Uterus (tissue), 4 donors: Measurements from ENCODE around the gene COL18A1. TPM values are rescaled to one million over a fixed set of nuclear protein-coding genes. Genes with fewer than 3 reads are reported as not detected.
"Not testable (repeated sequence)": the region's sequence is repeated elsewhere in the genome, so short reads cannot be mapped to it uniquely, and the experiment has no call there.

Experiments used
- DNase-seq, 2 donors: peaks; one replicate each; pipeline ENCODE4 v3.0.0-alpha.2; 2019 to 2020
- H3K27ac ChIP-seq, 2 donors: fragments of 200-600 bp; sonication (generic); 1 replicate in 1 of 2; 2 replicates in 1 of 2; pipeline ENCODE4 v1.5.1; 2016 to 2018
- H3K27me3 ChIP-seq, 2 donors: fragments of 200-600 bp; sonication (generic); one replicate each; pipeline ENCODE4 v1.5.1; 2018 to 2019; ENCODE audit warnings: control low read depth in 1 of 2
- H3K36me3 ChIP-seq, 2 donors: fragments of 200-600 bp; sonication (generic); one replicate each; pipeline ENCODE4 v1.5.1; 2019; ENCODE audit warnings: control low read depth in 1 of 2
- H3K4me1 ChIP-seq, 2 donors: fragments of 200-600 bp; sonication (generic); one replicate each; pipeline ENCODE4 v1.5.1; 2018 to 2019; ENCODE audit warnings: control low read depth in 1 of 2
- H3K4me3 ChIP-seq, 2 donors: fragments of 200-600 bp; sonication (generic); 1 replicate in 1 of 2; 2 replicates in 1 of 2; pipeline ENCODE4 v1.5.1; 2018 to 2019; ENCODE audit warnings: mild to moderate bottlenecking in 1 of 2
- H3K9me3 ChIP-seq, 2 donors: fragments of 200-600 bp; sonication (generic); one replicate each; pipeline ENCODE4 v1.5.1; 2019; ENCODE audit warnings: control low read depth in 1 of 2
- POLR2A ChIP-seq, 2 donors: fragments of 450-650 bp; IDR thresholded peaks; one replicate each; pipeline ENCODE4 v1.6.1; 2016; ENCODE audit warnings: antibody characterized with exemption in 2 of 2, mild to moderate bottlenecking in 1 of 2, moderate library complexity in 1 of 2
- intact Hi-C: fragments of 100-400 bp; cut with DNase I; formaldehyde crosslinking; loops from one replicate; pipeline ENCODE4 v1.15.1; 2023; ENCODE audit warnings: low total_unique reads
- total RNA-seq, 4 donors: library from RNA; depleted of rRNA in 3 of 4; stranded (reverse); fragments of >200 nt in 3 of 4; gene quantifications; one replicate each; pipeline versions ENCODE4 v1.1.0 to v1.2.4, GENCODE V29; 2014 to 2023
- TF ChIP-seq, protein P1 (sequence below), 4 experiments: fragments of 200-600 bp in 2 of 4; fragments of 450-650 bp in 2 of 4; sonication (generic) in 2 of 4; IDR thresholded peaks; one replicate each; pipeline ENCODE4 v1.5.1; 2016 to 2019; ENCODE audit warnings: antibody characterized with exemption in 4 of 4, mild to moderate bottlenecking in 2 of 4, moderate library complexity in 1 of 4
- donor health status: DM: yes; HTN: yes; CAD: no.

COL18A1 gene
- total RNA-seq, 4 donors from 2014 or later: 73.0 to 223 (median 152) TPM

DNA sequence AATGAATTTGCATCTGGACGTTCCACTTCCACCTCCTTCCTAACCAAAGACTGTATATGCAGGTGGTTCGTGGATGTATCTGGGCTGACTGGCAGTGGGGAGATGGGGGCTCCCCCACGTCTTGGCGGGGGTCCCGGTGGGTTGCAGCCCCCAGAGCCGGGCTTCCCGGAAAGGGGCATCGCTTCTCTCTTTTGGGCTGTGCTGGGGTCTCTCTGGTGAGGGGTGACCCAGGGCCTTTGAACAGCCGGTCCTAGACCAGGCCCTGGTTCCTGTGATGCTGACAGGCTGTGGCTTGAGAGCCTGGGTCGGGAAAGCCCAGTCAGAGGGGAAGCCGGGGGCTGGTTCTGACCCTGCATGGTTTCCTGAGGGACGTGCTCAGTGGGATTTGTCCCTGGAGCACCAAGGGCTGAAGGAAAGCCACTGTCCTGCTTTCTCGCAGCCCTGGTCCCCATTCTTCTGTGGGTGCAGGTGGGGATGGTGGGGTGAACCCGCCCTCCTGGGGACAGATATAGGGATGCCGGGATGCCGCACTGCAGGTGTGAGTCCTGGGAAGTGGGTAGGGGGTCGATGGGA is 29.8 kb downstream of the COL18A1 start:
- no peak for TF ChIP-seq POLR2A (IDR thresholded peaks at IDR 0.05)
- TF ChIP-seq, protein P1, sequence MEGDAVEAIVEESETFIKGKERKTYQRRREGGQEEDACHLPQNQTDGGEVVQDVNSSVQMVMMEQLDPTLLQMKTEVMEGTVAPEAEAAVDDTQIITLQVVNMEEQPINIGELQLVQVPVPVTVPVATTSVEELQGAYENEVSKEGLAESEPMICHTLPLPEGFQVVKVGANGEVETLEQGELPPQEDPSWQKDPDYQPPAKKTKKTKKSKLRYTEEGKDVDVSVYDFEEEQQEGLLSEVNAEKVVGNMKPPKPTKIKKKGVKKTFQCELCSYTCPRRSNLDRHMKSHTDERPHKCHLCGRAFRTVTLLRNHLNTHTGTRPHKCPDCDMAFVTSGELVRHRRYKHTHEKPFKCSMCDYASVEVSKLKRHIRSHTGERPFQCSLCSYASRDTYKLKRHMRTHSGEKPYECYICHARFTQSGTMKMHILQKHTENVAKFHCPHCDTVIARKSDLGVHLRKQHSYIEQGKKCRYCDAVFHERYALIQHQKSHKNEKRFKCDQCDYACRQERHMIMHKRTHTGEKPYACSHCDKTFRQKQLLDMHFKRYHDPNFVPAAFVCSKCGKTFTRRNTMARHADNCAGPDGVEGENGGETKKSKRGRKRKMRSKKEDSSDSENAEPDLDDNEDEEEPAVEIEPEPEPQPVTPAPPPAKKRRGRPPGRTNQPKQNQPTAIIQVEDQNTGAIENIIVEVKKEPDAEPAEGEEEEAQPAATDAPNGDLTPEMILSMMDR (IDR thresholded peaks at IDR 0.05): no peak
- no peaks in the 10 kb centered on the region for H3K36me3 ChIP-seq
- H3K4me3 ChIP-seq: no peak overlapping the region
- H3K9me3 ChIP-seq: no peaks in the 10 kb centered on the region
- no peak for DNase-seq
- intact Hi-C loops: no loop called here
- H3K27ac ChIP-seq: no peak overlapping the region
- no peaks in the 10 kb centered on the region for H3K27me3 ChIP-seq
- peaks cover 4 to 23% of the 10 kb centered on the region in 2 donors for H3K4me1 ChIP-seq

DNA sequence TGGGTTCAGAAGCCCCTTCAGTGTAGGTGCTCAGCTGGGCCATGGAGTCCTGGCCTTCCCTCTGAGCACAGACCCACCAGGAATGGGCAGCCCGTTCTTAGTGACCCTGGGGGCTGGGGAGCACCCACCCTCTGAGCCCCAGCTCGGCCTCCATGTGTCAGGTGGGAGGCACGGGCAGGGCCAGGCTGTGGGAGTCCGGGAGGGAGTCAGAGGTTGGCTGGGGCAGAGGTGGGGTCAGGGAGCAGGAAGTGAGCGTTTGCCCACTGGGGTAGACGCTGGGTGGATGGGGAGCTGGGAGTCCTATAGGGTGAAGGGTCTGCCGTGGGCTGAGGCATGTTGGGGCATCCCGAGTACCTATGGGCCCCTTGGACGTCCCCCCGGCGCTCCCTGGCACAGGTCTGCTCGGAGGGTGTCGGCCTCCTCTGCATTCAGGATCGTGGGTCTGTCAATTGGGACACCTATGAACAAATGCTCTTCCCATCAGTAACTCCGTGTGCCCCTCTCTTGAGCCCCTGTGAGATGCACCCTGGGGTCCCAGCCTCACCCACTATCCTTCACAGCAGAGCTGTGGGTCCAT is 30.5 kb downstream of the COL18A1 start:
- H3K9me3 ChIP-seq: no peaks in the 10 kb centered on the region
- TF ChIP-seq POLR2A (IDR thresholded peaks at IDR 0.05): no peak
- TF ChIP-seq, protein P1 (IDR thresholded peaks at IDR 0.05): no peak
- intact Hi-C loops: no loop called here
- H3K4me1 ChIP-seq: peaks cover 4 to 23% of the 10 kb centered on the region in 2 donors
- no peaks in the 10 kb centered on the region for H3K36me3 ChIP-seq
- no peaks in the 10 kb centered on the region for H3K27me3 ChIP-seq
- DNase-seq: no peak
- no peak overlapping the region for H3K4me3 ChIP-seq
- H3K27ac ChIP-seq: peak overlapping the region in 1 of 2 donors; percentile 7

DNA sequence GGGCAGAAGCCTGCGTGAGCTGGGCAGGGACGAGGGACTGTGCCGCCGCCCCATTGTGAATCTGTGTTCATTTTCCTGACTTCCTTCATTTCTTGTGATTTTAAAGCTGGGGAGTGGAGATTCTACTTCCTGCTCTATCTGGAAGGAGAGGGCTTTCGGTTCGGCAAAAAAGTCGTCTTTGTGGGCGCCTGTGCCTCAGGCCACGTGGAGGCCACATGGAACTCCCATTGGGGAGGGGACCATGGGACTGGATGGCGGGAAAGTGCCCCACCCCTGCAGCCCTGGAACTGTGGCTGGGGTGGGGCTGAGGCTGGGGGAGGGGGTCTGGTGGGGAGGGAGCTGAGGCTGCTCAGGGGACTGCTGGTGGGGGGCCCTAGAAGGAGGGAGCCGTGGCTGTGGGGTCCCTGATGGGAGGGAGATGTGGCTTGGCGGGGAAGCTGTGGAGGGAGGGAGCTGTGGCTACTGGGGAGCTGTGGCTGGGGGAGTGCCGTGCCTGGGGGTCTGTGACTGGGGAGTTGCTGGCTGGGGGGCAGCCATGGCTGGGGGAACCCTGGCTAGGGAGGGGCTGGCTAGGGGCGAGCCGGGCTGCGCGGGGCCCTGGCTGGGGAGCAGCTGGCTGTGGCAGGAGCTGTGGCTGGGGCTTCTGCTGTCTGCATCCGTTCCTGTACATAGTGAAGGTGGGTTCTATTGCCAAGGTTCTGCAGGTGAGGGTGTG is 31.5 kb downstream of the COL18A1 start:
- no peaks in the 10 kb centered on the region for H3K36me3 ChIP-seq
- H3K27ac ChIP-seq: peak overlapping the region in 1 of 2 donors; percentile 19
- peaks cover 4 to 17% of the 10 kb centered on the region in 2 donors for H3K4me1 ChIP-seq
- H3K9me3 ChIP-seq: no peaks in the 10 kb centered on the region
- DNase-seq: no peak
- no peak overlapping the region for H3K4me3 ChIP-seq
- intact Hi-C loops: no loop called here
- TF ChIP-seq, protein P1 (IDR thresholded peaks at IDR 0.05): no peak
- no peak for TF ChIP-seq POLR2A (IDR thresholded peaks at IDR 0.05)
- H3K27me3 ChIP-seq: no peaks in the 10 kb centered on the region

DNA sequence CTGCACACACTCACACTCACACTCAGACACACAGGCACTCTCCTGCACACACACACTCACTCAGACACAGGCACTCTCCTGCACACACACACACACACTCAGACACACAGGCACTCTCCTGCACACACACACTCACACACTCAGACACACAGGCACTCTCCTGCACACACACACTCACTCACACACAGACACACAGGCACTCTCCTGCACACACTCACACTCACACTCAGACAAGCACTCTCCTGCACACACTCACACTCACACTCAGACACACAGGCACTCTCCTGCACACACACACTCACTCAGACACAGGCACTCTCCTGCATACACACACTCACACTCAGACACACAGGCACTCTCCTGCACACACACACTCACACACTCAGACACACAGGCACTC is 32.9 kb downstream of the COL18A1 start:
- H3K36me3 ChIP-seq, H3K9me3 ChIP-seq, H3K27me3 ChIP-seq, H3K4me3 ChIP-seq, H3K4me1 ChIP-seq, H3K27ac ChIP-seq, DNase-seq, intact Hi-C loops: not testable (repeated sequence)

DNA sequence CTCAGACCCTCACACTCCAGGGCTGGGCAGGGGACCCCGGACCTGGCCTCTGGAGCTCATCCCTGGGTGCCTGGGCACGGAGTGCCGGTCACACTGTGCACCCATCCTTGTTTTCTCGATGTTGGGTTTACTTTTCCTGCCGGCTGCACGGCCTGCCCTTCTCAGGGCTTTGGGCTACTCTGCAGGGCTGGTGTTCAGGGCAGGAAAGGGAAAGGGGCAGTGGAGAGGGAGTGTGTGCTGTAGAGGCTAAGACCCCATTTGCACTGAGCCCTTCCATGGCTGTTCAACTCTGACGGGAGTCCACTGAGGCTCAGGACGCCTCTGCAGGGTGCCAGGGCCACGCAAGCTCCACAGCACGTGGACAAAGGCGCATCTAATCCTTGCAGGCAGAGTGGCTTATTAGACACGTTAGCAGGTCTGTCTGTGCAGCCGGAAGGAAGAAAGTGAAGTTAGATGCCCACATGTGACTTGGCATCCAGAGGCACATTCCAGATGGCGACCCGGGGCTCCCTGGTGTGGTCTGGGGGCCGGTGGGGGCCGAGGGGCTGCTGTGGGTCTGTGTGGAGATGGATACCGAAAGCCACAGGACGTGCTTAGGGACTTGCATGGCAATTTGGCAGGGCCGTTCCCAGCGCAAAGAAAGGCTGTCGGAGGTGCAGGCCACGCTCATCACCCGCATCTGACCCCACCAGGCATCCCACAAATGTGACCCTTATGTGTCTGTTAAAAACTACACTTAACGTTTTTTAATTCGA is 33.6 kb downstream of the COL18A1 start:
- TF ChIP-seq, protein P1 (IDR thresholded peaks at IDR 0.05): no peak
- no peak for TF ChIP-seq POLR2A (IDR thresholded peaks at IDR 0.05)
- Histone ChIP-seq H3K9me3 (no peaks in the 10 kb centered on the region), H3K4me3 (peak overlapping the region; percentile 24 to 29), H3K27me3 (no peaks in the 10 kb centered on the region), H3K36me3 (no peaks in the 10 kb centered on the region), H3K27ac (peak overlapping the region; percentile 75 to 76), H3K4me1 (peaks cover 4 to 8% of the 10 kb centered on the region in 2 donors)
- no peak for DNase-seq
- intact Hi-C loops: no loop called here
